ENCODE results near the gene PLK5.

- TF ChIP-seq CTCF (conservative IDR thresholded peaks at IDR 0.05; ENCODE audit: low read depth, low read length) (no peak), EZH2 (IDR thresholded peaks at IDR 0.05; ENCODE audit: borderline replicate concordance, low read depth, low read length, poor library complexity, severe bottlenecking) (no peak)
These were observed 55.3 kb downstream of the PLK5 start for GRCh38 chr19:1579222-1579621.

All from A673 (cell line).